Measurements from ENCODE around the gene ATF4.

DNA sequence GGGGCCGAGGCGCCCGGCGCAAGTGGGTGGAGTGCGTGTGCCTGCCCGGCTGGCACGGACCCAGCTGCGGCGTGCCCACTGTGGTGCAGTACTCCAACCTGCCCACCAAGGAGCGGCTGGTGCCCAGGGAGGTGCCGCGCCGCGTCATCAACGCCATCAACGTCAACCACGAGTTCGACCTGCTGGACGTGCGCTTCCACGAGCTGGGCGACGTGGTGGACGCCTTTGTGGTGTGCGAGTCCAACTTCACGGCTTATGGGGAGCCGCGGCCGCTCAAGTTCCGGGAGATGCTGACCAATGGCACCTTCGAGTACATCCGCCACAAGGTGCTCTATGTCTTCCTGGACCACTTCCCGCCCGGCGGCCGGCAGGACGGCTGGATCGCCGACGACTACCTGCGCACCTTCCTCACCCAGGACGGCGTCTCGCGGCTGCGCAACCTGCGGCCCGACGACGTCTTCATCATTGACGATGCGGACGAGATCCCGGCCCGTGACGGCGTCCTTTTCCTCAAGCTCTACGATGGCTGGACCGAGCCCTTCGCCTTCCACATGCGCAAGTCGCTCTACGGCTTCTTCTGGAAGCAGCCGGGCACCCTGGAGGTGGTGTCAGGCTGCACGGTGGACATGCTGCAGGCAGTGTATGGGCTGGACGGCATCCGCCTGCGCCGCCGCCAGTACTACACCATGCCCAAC lies 32.4 kb upstream of the ATF4 start:
- no peak for TF ChIP-seq EZH2 (IDR thresholded peaks at IDR 0.05)
- TF ChIP-seq POLR2AphosphoS5 (IDR thresholded peaks at IDR 0.05; ENCODE audit: borderline replicate concordance, low read depth, low read length), result no peak
- no peak for TF ChIP-seq FOXP2 (optimal IDR thresholded peaks at IDR 0.05; ENCODE audit: control extremely low read depth, extremely low read length, insufficient read depth)

Measured in SK-N-MC (cell line).